LNCaP clone FGC (cell line): ENCODE data around the gene MAP6.

ENCODE experiments used
- DNase-seq: peaks from one replicate; pipeline ENCODE4 v3.0.0-alpha.2; 2011; ENCODE audit warnings: low read depth
- H3K4me3 ChIP-seq: 2 replicates; pipeline ENCODE4 v1.5.1; 2011; ENCODE audit warnings: mild to moderate bottlenecking, low read depth, low read length, control low read depth
- TF ChIP-seq, protein P1 (sequence below): IDR thresholded peaks from 2 replicates; pipeline ENCODE4 v1.5.1; 2012; ENCODE audit warnings: mild to moderate bottlenecking; ENCODE audit not compliant: control insufficient read depth, insufficient read depth; ENCODE audit errors: extremely low read depth

The MAP6 gene

GRCh38 chr11:75568616-75569219, 100.1 kb downstream of the MAP6 start:
- DNase-seq = no peak
- TF ChIP-seq, protein P1, sequence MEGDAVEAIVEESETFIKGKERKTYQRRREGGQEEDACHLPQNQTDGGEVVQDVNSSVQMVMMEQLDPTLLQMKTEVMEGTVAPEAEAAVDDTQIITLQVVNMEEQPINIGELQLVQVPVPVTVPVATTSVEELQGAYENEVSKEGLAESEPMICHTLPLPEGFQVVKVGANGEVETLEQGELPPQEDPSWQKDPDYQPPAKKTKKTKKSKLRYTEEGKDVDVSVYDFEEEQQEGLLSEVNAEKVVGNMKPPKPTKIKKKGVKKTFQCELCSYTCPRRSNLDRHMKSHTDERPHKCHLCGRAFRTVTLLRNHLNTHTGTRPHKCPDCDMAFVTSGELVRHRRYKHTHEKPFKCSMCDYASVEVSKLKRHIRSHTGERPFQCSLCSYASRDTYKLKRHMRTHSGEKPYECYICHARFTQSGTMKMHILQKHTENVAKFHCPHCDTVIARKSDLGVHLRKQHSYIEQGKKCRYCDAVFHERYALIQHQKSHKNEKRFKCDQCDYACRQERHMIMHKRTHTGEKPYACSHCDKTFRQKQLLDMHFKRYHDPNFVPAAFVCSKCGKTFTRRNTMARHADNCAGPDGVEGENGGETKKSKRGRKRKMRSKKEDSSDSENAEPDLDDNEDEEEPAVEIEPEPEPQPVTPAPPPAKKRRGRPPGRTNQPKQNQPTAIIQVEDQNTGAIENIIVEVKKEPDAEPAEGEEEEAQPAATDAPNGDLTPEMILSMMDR = no peak
- no peak overlapping the region for H3K4me3 ChIP-seq

GRCh38 chr11:75567971-75568370, 100.9 kb downstream of the MAP6 start:
- H3K4me3 ChIP-seq = no peak overlapping the region
- TF ChIP-seq, protein P1 = no peak
- no peak for DNase-seq

- H3K4me3 ChIP-seq = no peak overlapping the region
- DNase-seq = no peak
- TF ChIP-seq, protein P1 = no peak
Measured at GRCh38 chr11:75566763-75567279, 102.0 kb downstream of the MAP6 start.

GRCh38 chr11:75565916-75566762, 102.7 kb downstream of the MAP6 start:
- TF ChIP-seq, protein P1 = no peak
- DNase-seq = no peak
- H3K4me3 ChIP-seq = no peak overlapping the region

- TF ChIP-seq, protein P1 = no peak
- DNase-seq = no peak
- H3K4me3 ChIP-seq = no peak overlapping the region
Measured at GRCh38 chr11:75565221-75565814, 103.5 kb downstream of the MAP6 start.

GRCh38 chr11:75563978-75564552, 104.8 kb downstream of the MAP6 start:
- TF ChIP-seq, protein P1 = no peak
- DNase-seq = no peak
- no peak overlapping the region for H3K4me3 ChIP-seq
